Left lobe of liver (tissue), 2 donors: Measurements from ENCODE around the gene MMRN2. TPM values are rescaled to one million over a fixed set of nuclear protein-coding genes. Genes with fewer than 3 reads are reported as not detected.

Source experiments
- ATAC-seq: fragments of 200-7000 bp; cut with Tn5 transposase; one replicate; pipeline ENCODE4 v1.9.1; 2020; ENCODE audit warnings: mild to moderate bottlenecking, moderate library complexity
- DNase-seq: peaks from one replicate; pipeline ENCODE4 v3.0.0-alpha.2; 2020; ENCODE audit warnings: low spot score
- total RNA-seq: library from RNA; stranded (reverse); gene quantifications from one replicate; pipeline ENCODE4 v1.2.1, GENCODE V29; 2021
- donor health status: DM: no; HTN: no; CAD: no; lungs with moderate emphysema.
- donor health status: DM: no; HTN: yes; CAD: no.

MMRN2 gene
- total RNA-seq, 1 donor from 2014 or later = 9.6 TPM

DNA sequence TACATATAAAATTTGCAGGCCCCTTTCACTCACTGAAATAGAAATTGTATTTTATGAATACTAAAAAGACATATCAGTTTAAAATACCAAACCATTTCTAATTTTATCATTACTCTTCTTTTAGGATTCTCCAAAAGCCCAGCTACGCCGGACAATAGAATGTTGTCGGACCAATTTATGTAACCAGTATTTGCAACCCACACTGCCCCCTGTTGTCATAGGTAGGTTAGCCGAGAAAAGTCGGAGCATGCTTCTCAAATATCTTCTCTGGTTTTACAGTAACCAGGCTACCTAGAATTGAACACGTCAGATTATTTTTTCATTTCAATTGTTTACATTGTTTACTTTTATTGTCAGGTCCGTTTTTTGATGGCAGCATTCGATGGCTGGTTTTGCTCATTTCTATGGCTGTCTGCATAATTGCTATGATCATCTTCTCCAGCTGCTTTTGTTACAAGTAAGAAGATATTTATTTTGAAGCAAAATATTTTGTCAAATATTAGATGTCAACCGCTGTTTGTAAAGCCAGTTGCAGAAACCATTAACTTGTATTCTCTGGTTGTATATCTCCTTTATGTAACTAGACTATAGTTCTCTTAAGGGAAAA lies 57.6 kb downstream of the MMRN2 start:
- peak; percentile 89 for ATAC-seq
- peak; percentile 57 for DNase-seq

DNA sequence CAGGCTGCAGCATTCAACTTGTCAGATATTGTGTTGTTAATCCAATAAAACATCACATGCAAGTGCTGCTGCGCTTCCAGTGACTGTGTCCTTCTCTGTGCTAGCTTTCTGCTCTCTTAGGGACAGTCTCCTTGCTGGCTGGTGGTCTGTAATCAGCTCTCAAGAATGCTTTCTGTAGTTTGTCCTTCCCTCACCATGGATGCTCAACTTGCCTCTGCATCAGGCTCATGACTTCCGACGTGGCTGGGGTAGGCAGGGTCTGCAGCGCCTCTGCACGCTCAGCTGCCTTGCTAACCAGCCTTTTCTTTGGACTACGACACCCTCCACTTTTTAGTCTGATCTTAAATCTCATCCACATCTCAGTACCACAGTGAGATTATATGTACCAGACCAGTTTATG lies 58.3 kb downstream of the MMRN2 start:
- DNase-seq (no peak), ATAC-seq (no peak)

DNA sequence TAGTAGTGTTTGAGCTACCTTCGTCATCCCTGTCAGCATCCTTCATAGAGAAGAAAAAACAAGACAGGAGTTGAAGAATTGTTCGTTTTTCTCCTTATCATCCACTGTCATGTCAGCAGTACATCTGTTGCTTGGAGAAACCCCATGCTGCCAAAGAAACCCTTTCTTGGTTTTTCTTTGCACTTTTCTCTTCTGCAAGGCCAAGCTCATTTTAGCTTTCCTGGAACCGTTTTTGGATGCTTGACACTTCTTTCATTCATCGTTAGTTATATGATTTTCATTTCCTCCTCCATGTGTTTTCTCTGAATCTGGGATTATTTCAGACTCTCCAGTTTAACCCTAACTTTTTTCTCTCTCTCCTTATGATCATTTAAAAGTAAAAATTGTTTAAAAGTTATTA lies 58.9 kb downstream of the MMRN2 start:
- ATAC-seq (no peak), DNase-seq (no peak)

DNA sequence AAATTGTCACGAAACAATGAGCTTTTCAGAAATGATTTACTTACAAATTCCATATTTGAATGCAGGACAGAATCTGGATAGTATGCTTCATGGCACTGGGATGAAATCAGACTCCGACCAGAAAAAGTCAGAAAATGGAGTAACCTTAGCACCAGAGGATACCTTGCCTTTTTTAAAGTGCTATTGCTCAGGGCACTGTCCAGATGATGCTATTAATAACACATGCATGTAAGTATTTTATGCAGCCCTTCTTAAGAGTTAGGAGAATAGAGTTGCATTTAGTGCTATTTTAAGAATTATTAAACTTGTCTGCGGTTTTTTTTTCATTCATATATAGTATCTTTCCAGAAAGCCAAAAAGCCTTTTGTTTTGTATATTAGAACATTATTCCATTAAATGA lies 67.4 kb downstream of the MMRN2 start:
- ATAC-seq (no peak), DNase-seq (no peak)

DNA sequence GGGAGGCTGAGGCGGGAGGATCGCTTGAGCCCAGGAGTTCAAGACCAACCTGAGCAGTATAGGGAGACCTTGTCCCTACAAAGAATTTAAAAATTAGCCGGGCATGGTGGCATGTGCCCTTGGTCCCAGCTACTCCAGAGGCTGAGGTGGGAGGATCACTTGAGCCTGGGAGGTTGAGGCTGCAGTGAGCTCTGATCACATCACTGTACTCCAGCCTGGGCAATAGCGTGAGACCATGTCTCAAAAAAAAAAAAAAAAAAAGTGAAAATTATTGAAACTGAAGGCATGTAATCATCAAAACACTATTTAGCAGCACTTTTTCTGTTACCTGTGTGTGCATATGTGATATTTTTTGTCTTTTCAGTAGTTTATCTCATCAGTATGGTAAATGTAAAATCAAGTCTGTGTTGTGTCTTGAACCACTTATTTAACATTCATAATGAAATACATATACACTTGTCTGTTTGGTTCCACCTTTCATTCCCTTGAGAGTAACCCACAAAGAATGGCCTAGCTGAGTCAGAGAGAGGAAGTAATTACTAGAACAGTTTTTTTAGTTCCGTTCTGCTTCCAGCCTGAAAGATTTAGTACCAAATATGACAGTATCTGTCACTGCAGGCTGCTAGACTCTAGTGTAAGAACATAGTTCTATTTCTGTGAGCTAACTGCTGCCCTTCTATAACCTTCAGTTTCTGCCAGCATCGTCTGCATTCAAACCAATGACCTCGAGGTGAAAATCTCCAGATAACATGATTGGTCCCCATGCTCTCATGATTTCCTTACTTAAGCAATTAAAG lies 68.6 kb downstream of the MMRN2 start:
- DNase-seq (no peak), ATAC-seq (no peak)

Other genes starting within 250 kb of the MMRN2 start
- 12.6 TPM for gene BMPR1A, start 201.0 kb downstream of the MMRN2 start, total RNA-seq
- 2.0 TPM for gene SNCG, start 984 bp upstream of the MMRN2 start, total RNA-seq
- 79.3 TPM for gene ADIRF, start 10.9 kb upstream of the MMRN2 start, total RNA-seq
- not detected for gene FAM25A, start 62.7 kb upstream of the MMRN2 start, total RNA-seq
- gene GLUD1, start 137.2 kb upstream of the MMRN2 start, total RNA-seq = 524 TPM
- gene SHLD2, start 137.6 kb upstream of the MMRN2 start, total RNA-seq = 26.7 TPM